ENCODE measurements around the gene SLC39A6. TPM values are rescaled to one million over a fixed set of nuclear protein-coding genes. Genes with fewer than 3 reads are reported as not detected.

The SLC39A6 gene
- total RNA-seq, 2 donors from 2014 or later = 25.7 to 34.1 TPM

DNA sequence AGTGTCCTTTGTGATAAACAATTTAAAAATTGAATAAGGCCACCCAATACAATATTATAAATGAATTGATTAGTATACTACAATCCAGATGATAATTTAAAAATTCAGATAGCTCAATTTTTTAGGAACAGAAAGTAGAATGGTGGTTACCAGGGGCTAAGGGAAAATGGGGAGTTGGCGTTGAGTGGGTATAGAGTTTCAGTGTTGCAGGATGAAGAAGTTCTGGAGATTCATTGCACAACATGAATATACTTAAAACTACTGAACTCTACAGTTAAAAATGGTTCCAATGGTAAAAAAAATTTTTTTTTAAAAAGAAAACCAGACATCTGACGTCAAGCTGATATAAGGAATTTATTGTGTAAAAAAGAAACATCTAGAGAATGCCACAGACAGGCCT, 20.9 kb downstream of the SLC39A6 start:
- 7% methylated on average over 1 of the region's 2 CpGs; no CpG with 5 or more reads in 1 of the 2 experiments for WGBS, 2 experiments (ENCODE audit: insufficient coverage in 1 of 2, insufficient read length in 1 of 2)
- Mint-ChIP-seq H3K36me3 (ENCODE audit: low read depth) (peaks cover 35% of the 10 kb centered on the region), H3K9me3 (peaks cover 3% of the 10 kb centered on the region), H3K27ac (no peak overlapping the region), H3K27me3 (ENCODE audit: insufficient read depth) (no peaks in the 10 kb centered on the region), H3K4me3 (no peak overlapping the region), H3K4me1 (no peaks in the 10 kb centered on the region)
- Histone ChIP-seq H3K9me3 (ENCODE audit: control insufficient read depth, low read length) (no peaks in the 10 kb centered on the region), H3K36me3 (ENCODE audit: control insufficient read depth, insufficient read depth, low read length) (peaks cover 56% of the 10 kb centered on the region), H3K27me3 (ENCODE audit: control insufficient read depth, insufficient read depth, low read length, poor library complexity, severe bottlenecking) (no peaks in the 10 kb centered on the region), H3K4me1 (ENCODE audit: control insufficient read depth, insufficient read depth, low read length) (no peaks in the 10 kb centered on the region), H3K27ac (ENCODE audit: low read depth, low read length) (no peak overlapping the region), H3K9ac (ENCODE audit: extremely low read depth, low read length, poor library complexity, severe bottlenecking) (no peak overlapping the region), H3K4me3 (ENCODE audit: low read length) (no peak overlapping the region)
- DNase-seq = no peak
- TF ChIP-seq, protein P1, sequence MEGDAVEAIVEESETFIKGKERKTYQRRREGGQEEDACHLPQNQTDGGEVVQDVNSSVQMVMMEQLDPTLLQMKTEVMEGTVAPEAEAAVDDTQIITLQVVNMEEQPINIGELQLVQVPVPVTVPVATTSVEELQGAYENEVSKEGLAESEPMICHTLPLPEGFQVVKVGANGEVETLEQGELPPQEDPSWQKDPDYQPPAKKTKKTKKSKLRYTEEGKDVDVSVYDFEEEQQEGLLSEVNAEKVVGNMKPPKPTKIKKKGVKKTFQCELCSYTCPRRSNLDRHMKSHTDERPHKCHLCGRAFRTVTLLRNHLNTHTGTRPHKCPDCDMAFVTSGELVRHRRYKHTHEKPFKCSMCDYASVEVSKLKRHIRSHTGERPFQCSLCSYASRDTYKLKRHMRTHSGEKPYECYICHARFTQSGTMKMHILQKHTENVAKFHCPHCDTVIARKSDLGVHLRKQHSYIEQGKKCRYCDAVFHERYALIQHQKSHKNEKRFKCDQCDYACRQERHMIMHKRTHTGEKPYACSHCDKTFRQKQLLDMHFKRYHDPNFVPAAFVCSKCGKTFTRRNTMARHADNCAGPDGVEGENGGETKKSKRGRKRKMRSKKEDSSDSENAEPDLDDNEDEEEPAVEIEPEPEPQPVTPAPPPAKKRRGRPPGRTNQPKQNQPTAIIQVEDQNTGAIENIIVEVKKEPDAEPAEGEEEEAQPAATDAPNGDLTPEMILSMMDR (conservative IDR thresholded peaks at IDR 0.05) = no peak

DNA sequence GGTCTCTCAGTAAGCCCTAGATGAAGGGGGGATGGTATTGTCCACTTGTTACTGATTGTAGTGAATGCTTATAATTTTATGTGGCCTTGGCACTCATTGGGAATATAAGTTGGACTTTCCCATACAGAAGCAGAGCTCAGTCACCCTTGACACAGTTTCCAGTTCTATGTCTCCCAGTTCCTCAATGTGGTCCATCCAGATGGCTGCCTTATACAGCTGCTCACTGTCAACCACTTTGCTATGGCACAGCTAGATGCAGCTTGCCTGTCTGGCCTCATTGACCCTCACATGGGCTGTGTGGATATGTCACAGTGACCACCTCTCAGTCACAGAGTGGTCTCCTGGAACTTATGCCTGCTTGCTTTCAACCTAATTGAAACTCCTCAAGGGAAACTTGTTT, 21.7 kb downstream of the SLC39A6 start:
- H3K4me1 Mint-ChIP-seq = no peaks in the 10 kb centered on the region
- no peak overlapping the region for H3K27ac Mint-ChIP-seq
- TF ChIP-seq, protein P1 (conservative IDR thresholded peaks at IDR 0.05) = no peak
- no peak overlapping the region for H3K4me3 Mint-ChIP-seq
- peaks cover under 1% of the 10 kb centered on the region for H3K9me3 ChIP-seq (ENCODE audit: control insufficient read depth, low read length)
- no peak overlapping the region for H3K9ac ChIP-seq (ENCODE audit: extremely low read depth, low read length, poor library complexity, severe bottlenecking)
- no peaks in the 10 kb centered on the region for H3K27me3 Mint-ChIP-seq (ENCODE audit: insufficient read depth)
- no peak overlapping the region for H3K27ac ChIP-seq (ENCODE audit: low read depth, low read length)
- no peaks in the 10 kb centered on the region for H3K4me1 ChIP-seq (ENCODE audit: control insufficient read depth, insufficient read depth, low read length)
- no peaks in the 10 kb centered on the region for H3K27me3 ChIP-seq (ENCODE audit: control insufficient read depth, insufficient read depth, low read length, poor library complexity, severe bottlenecking)
- H3K36me3 Mint-ChIP-seq (ENCODE audit: low read depth) = peaks cover 28% of the 10 kb centered on the region
- H3K36me3 ChIP-seq (ENCODE audit: control insufficient read depth, insufficient read depth, low read length) = peaks cover 49% of the 10 kb centered on the region
- no peak overlapping the region for H3K4me3 ChIP-seq (ENCODE audit: low read length)
- no peak for DNase-seq
- peaks cover 3% of the 10 kb centered on the region for H3K9me3 Mint-ChIP-seq

DNA sequence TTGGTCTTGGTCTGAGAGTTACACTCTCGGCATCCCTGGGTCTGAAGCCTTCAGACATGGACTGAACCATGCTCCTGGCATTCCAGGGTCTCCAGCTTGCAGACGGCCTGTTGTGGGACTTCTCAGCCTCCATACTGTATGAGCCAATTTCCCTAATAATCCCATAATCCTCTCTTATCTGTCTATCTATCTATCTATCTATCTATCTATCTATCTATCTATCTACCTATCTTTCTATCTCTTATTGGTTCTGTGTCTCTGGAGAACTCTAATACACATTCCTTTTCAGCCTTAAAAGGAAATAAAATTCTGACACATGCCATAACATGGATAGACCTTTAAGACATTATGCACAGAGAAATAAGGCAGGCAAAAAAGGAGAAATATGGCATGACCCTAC, 24.4 kb downstream of the SLC39A6 start:
- Mint-ChIP-seq H3K36me3 (ENCODE audit: low read depth) (peaks cover 6% of the 10 kb centered on the region), H3K4me3 (no peak overlapping the region), H3K27me3 (ENCODE audit: insufficient read depth) (peaks cover 2% of the 10 kb centered on the region), H3K27ac (no peak overlapping the region), H3K9me3 (peaks cover 16% of the 10 kb centered on the region), H3K4me1 (no peaks in the 10 kb centered on the region)
- Histone ChIP-seq H3K27ac (ENCODE audit: low read depth, low read length) (no peak overlapping the region), H3K27me3 (ENCODE audit: control insufficient read depth, insufficient read depth, low read length, poor library complexity, severe bottlenecking) (no peaks in the 10 kb centered on the region), H3K9me3 (ENCODE audit: control insufficient read depth, low read length) (peaks cover 11% of the 10 kb centered on the region), H3K36me3 (ENCODE audit: control insufficient read depth, insufficient read depth, low read length) (peaks cover 22% of the 10 kb centered on the region), H3K4me1 (ENCODE audit: control insufficient read depth, insufficient read depth, low read length) (no peaks in the 10 kb centered on the region), H3K4me3 (ENCODE audit: low read length) (no peak overlapping the region), H3K9ac (ENCODE audit: extremely low read depth, low read length, poor library complexity, severe bottlenecking) (no peak overlapping the region)
- TF ChIP-seq, protein P1 (conservative IDR thresholded peaks at IDR 0.05) = no peak
- WGBS, 2 experiments (ENCODE audit: insufficient coverage in 1 of 2, insufficient read length in 1 of 2) = 77 to 85% methylated on average over 2 of the region's 2 CpGs
- no peak for DNase-seq
